AG04449 (cell line): ENCODE measurements around the gene TRMT11.

Experiments used
- CTCF ChIA-PET: fragments of 350-600 bp; formaldehyde crosslinking; extraction: SDS; loops from one replicate; lab custom pipeline; 2021; ENCODE audit warnings: antibody characterized with exemption; lab: Yijun Ruan, JAX
- POLR2A ChIA-PET: fragments of 400-600, 350-600 bp; formaldehyde crosslinking; extraction: SDS; loops from one replicate; lab custom pipeline; 2020; ENCODE audit warnings: antibody characterized with exemption, inconsistent platforms; lab: Yijun Ruan, JAX
- DNase-seq: peaks from one replicate; pipeline ENCODE4 v3.0.0-alpha.2; 2010; ENCODE audit warnings: low read depth, low spot score
- H3K4me3 ChIP-seq: 2 replicates; pipeline ENCODE4 v1.5.1; 2011; ENCODE audit warnings: low read depth, mild to moderate bottlenecking, control low read depth, low read length
- TF ChIP-seq, protein P1 (sequence below): IDR thresholded peaks from one replicate; pipeline ENCODE4 v1.5.1; 2011; ENCODE audit warnings: mild to moderate bottlenecking, moderate library complexity, low read length, control low read depth, inconsistent platforms; ENCODE audit not compliant: insufficient read depth; ENCODE audit errors: missing control alignments

The TRMT11 gene

DNA sequence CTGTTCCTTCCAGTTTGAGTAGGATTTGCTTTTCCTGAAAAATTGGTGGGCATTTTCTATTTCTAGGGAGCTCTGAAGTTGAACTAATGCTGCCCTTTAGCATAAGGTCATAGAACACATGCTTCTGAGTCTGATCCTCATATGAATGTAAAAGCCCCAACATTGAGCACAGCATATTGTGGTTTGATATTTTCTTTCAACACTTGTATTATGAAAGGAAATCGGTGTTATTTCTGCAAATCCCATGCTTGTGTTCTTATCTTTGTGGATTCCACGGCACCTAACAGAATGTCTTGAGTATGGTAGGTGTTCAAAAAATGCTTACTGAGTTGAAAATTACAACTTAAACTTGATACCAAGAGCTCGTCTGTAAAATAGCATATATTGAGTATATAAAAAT is 85.8 kb downstream of the TRMT11 start:
- TF ChIP-seq, protein P1, sequence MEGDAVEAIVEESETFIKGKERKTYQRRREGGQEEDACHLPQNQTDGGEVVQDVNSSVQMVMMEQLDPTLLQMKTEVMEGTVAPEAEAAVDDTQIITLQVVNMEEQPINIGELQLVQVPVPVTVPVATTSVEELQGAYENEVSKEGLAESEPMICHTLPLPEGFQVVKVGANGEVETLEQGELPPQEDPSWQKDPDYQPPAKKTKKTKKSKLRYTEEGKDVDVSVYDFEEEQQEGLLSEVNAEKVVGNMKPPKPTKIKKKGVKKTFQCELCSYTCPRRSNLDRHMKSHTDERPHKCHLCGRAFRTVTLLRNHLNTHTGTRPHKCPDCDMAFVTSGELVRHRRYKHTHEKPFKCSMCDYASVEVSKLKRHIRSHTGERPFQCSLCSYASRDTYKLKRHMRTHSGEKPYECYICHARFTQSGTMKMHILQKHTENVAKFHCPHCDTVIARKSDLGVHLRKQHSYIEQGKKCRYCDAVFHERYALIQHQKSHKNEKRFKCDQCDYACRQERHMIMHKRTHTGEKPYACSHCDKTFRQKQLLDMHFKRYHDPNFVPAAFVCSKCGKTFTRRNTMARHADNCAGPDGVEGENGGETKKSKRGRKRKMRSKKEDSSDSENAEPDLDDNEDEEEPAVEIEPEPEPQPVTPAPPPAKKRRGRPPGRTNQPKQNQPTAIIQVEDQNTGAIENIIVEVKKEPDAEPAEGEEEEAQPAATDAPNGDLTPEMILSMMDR: no peak
- no peak for DNase-seq
- H3K4me3 ChIP-seq: no peak overlapping the region
- CTCF ChIA-PET: interaction anchor here (1.1 kb wide), 1 partner anchor 16 kb away, joined by 3 read pairs; no protein-coding TSS in a partner anchor
- POLR2A ChIA-PET: no interaction called here

GRCh38 chr6:126072834-126073233 is 86.5 kb downstream of the TRMT11 start:
- no peak for DNase-seq
- ChIA-PET POLR2A (no interaction called here), CTCF (no interaction called here)
- no peak overlapping the region for H3K4me3 ChIP-seq
- TF ChIP-seq, protein P1: no peak

DNA sequence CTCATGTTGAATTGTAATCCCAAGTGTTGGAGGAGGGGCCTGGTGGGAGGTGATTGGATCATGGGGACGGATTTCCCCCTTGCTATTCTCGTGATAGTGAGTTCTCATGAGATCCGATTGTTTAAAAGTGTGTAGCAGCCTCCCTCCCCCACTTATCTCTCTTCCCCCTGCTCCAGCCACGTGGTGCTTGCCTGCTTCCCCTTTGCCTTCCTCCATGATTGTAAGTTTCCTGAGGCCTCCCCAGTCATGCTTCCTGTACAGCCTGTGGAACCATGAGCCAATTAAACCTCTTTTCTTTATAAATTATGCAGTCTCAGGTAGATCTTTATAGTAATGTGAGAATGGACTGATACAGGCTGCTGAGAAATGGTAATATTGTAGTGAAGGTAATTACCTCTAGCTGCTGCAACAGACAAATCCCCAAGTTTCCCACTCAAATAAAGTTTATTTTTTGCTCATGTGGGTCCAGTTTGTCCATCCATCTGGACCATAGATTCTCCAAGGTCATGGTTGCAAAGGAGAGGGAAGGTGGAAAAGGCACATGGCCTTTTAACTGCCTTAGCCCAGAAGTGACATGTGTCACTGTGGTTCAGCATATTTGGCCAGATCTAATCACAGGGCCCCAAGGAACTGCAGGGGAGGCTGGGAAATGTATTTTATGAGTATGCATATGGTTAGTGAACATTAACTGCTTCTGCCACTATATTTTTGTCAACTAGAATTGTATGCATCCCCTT is 89.2 kb downstream of the TRMT11 start:
- ChIA-PET POLR2A (no interaction called here), CTCF (no interaction called here)
- H3K4me3 ChIP-seq: no peak overlapping the region
- TF ChIP-seq, protein P1: no peak
- no peak for DNase-seq

DNA sequence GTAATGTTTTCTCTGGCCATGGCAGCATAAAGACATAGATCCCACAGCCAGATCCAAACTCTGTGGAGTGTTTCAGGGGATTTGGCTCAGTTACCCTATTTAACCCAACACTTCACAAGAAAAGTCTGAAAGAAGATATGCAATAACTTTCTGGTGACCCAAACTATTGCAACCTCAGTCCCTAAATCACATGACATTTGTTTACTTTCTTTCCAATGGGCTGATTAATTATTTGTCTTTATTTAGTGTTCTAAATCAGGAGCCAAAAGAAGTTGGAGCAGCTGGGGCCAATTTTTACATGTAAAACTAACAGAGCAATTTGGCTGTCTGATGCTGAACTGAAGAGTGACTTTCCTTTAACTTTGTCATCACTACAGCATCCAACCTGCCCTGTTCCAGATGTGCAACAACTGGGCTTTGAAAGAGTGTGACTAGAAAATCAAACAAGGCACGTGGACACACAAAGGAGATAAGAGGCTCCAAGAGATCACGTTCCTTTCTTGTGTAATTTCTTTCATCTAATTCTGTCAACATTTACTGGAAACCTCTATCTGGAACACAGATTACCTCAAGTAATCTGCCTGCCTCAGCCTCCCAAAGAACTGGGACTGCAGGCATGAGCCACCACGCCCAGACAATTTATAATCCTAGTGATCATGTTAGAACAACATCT is 90.8 kb downstream of the TRMT11 start:
- TF ChIP-seq, protein P1: no peak
- CTCF ChIA-PET: no interaction called here
- POLR2A ChIA-PET: no interaction called here
- no peak for DNase-seq
- H3K4me3 ChIP-seq: no peak overlapping the region

DNA sequence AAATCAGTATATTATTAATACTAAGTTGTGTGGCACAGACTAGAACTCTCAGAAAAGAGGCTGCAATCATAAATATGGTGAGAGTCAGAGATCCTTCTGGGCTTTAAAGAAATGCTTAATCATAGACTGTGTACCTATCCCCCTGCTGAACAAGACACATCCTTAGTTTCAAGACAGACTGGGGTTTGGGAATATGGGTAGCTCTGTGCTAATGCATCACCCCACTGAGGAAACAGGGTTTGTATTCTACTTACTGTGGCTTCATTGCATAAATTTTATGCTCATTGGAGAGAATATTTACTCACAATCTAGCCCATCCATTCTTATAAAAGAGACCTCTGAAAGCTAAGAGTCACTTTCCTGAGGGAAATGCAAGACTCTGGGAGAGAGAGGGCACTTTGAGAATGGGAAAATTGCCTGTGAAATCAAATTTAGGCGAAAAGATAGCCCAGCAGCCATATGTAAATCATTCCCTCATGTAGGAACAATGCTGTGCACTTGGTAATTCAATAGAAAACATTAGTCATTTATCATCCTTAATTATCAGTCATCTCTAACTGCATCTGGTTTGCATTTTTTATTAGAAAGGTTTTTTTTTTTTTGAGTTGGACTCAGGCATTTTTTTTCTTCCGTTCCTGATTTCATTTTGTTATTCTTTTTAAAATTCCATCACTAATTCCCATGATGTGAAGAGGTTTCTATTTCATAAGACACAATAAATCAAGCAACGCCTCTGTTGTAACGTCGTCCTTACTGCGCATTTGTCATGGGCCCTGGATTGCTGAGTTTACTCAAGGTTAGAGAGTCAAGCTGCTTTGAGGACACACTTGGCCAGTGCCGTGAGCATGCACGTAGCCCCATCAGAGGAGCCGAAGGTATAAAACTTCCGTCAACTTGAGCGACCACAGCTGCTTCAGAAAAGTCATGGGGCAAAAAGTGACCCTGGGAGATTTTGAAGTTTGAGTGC is 91.8 kb downstream of the TRMT11 start:
- TF ChIP-seq, protein P1: no peak
- H3K4me3 ChIP-seq: no peak overlapping the region
- no peak for DNase-seq
- POLR2A ChIA-PET: no interaction called here
- CTCF ChIA-PET: no interaction called here

GRCh38 chr6:126083875-126084274 is 97.5 kb downstream of the TRMT11 start:
- POLR2A ChIA-PET: no interaction called here

More at GRCh38 chr6:126083875-126084274, 97.5 kb downstream of the TRMT11 start:
- CTCF ChIA-PET: no interaction called here
- no peak overlapping the region for H3K4me3 ChIP-seq
- TF ChIP-seq, protein P1: no peak
- no peak for DNase-seq
